Measurements from ENCODE around the gene MSANTD1. TPM values are rescaled to one million over a fixed set of nuclear protein-coding genes. Genes with fewer than 3 reads are reported as not detected.

Gene MSANTD1
- polyA plus RNA-seq, 1 donor from 2014 or later = 12.7 TPM

GRCh38 chr4:3202836-3203820, 45.8 kb upstream of the MSANTD1 start:
- H4K20me1 ChIP-seq (ENCODE audit: insufficient read depth) = no peaks in the 10 kb centered on the region
- TF ChIP-seq RAD21 (conservative IDR thresholded peaks at IDR 0.05) (no peak), EZH2 (IDR thresholded peaks at IDR 0.05; ENCODE audit: borderline replicate concordance, insufficient read depth, low read length, poor library complexity, severe bottlenecking) (no peak), POLR2AphosphoS5 (IDR thresholded peaks at IDR 0.05) (no peak), SMC3 (conservative IDR thresholded peaks at IDR 0.05; ENCODE audit: poor library complexity) (no peak)
- no peaks in the 10 kb centered on the region for H3K36me3 ChIP-seq (ENCODE audit: insufficient read depth, low read length)
- H2AFZ ChIP-seq (ENCODE audit: low read depth, low read length) = no peak overlapping the region
- no peaks in the 10 kb centered on the region for H3K9me2 ChIP-seq (ENCODE audit: insufficient read depth, low read length)
- no peaks in the 10 kb centered on the region for H3K79me2 ChIP-seq (replicated peaks; ENCODE audit: insufficient read depth, low read length)
- no peaks in the 10 kb centered on the region for H3K27me3 ChIP-seq (ENCODE audit: insufficient read depth, low read depth, low read length)
- H3K9ac ChIP-seq (ENCODE audit: low read length) = no peak overlapping the region
- no peak overlapping the region for H3K4me3 ChIP-seq (ENCODE audit: low read length)
- no peaks in the 10 kb centered on the region for H3F3A ChIP-seq (ENCODE audit: insufficient read depth, low read length, poor library complexity, severe bottlenecking)
- peak overlapping the region; percentile 43 for H3K27ac ChIP-seq (ENCODE audit: low read length)
- no peaks in the 10 kb centered on the region for H3K9me3 ChIP-seq (ENCODE audit: low read length)
- H3K4me2 ChIP-seq (ENCODE audit: low read length) = no peak overlapping the region

GRCh38 chr4:3203971-3204431, 45.0 kb upstream of the MSANTD1 start:
- Histone ChIP-seq H3K79me2 (replicated peaks; ENCODE audit: insufficient read depth, low read length) (no peaks in the 10 kb centered on the region), H3K27ac (ENCODE audit: low read length) (no peak overlapping the region), H3F3A (ENCODE audit: insufficient read depth, low read length, poor library complexity, severe bottlenecking) (no peaks in the 10 kb centered on the region), H2AFZ (ENCODE audit: low read depth, low read length) (no peak overlapping the region), H4K20me1 (ENCODE audit: insufficient read depth) (no peaks in the 10 kb centered on the region), H3K9me3 (ENCODE audit: low read length) (no peaks in the 10 kb centered on the region), H3K9ac (ENCODE audit: low read length) (no peak overlapping the region), H3K4me2 (ENCODE audit: low read length) (no peak overlapping the region), H3K4me3 (ENCODE audit: low read length) (no peak overlapping the region), H3K36me3 (ENCODE audit: insufficient read depth, low read length) (no peaks in the 10 kb centered on the region), H3K9me2 (ENCODE audit: insufficient read depth, low read length) (no peaks in the 10 kb centered on the region), H3K27me3 (ENCODE audit: insufficient read depth, low read depth, low read length) (no peaks in the 10 kb centered on the region)
- TF ChIP-seq TAF1 (IDR thresholded peaks at IDR 0.05; ENCODE audit: low read depth) (no peak), EP300 (conservative IDR thresholded peaks at IDR 0.05; ENCODE audit: poor library complexity, severe bottlenecking) (no peak), EZH2 (IDR thresholded peaks at IDR 0.05; ENCODE audit: borderline replicate concordance, insufficient read depth, low read length, poor library complexity, severe bottlenecking) (no peak), RAD21 (conservative IDR thresholded peaks at IDR 0.05) (no peak), POLR2AphosphoS5 (IDR thresholded peaks at IDR 0.05) (no peak), SMC3 (conservative IDR thresholded peaks at IDR 0.05; ENCODE audit: poor library complexity) (no peak), MXI1 (conservative IDR thresholded peaks at IDR 0.05; ENCODE audit: poor library complexity, severe bottlenecking) (no peak)
- TF ChIP-seq, protein P1, sequence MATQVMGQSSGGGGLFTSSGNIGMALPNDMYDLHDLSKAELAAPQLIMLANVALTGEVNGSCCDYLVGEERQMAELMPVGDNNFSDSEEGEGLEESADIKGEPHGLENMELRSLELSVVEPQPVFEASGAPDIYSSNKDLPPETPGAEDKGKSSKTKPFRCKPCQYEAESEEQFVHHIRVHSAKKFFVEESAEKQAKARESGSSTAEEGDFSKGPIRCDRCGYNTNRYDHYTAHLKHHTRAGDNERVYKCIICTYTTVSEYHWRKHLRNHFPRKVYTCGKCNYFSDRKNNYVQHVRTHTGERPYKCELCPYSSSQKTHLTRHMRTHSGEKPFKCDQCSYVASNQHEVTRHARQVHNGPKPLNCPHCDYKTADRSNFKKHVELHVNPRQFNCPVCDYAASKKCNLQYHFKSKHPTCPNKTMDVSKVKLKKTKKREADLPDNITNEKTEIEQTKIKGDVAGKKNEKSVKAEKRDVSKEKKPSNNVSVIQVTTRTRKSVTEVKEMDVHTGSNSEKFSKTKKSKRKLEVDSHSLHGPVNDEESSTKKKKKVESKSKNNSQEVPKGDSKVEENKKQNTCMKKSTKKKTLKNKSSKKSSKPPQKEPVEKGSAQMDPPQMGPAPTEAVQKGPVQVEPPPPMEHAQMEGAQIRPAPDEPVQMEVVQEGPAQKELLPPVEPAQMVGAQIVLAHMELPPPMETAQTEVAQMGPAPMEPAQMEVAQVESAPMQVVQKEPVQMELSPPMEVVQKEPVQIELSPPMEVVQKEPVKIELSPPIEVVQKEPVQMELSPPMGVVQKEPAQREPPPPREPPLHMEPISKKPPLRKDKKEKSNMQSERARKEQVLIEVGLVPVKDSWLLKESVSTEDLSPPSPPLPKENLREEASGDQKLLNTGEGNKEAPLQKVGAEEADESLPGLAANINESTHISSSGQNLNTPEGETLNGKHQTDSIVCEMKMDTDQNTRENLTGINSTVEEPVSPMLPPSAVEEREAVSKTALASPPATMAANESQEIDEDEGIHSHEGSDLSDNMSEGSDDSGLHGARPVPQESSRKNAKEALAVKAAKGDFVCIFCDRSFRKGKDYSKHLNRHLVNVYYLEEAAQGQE (IDR thresholded peaks at IDR 0.05; ENCODE audit: borderline replicate concordance) = no peak
- TF ChIP-seq, protein P2, sequence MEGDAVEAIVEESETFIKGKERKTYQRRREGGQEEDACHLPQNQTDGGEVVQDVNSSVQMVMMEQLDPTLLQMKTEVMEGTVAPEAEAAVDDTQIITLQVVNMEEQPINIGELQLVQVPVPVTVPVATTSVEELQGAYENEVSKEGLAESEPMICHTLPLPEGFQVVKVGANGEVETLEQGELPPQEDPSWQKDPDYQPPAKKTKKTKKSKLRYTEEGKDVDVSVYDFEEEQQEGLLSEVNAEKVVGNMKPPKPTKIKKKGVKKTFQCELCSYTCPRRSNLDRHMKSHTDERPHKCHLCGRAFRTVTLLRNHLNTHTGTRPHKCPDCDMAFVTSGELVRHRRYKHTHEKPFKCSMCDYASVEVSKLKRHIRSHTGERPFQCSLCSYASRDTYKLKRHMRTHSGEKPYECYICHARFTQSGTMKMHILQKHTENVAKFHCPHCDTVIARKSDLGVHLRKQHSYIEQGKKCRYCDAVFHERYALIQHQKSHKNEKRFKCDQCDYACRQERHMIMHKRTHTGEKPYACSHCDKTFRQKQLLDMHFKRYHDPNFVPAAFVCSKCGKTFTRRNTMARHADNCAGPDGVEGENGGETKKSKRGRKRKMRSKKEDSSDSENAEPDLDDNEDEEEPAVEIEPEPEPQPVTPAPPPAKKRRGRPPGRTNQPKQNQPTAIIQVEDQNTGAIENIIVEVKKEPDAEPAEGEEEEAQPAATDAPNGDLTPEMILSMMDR (IDR thresholded peaks at IDR 0.05; ENCODE audit: poor library complexity, severe bottlenecking) = no peak

Data from neural cell (in vitro differentiated cells).